Peyer's patch (tissue), 4 donors: ENCODE data around the gene IDH3B.

Source experiments
- POLR2A ChIP-seq, 2 donors: fragments of 450-650 bp; IDR thresholded peaks; one replicate each; pipeline ENCODE4 v1.5.1; 2017; ENCODE audit warnings: antibody characterized with exemption in 2 of 2, mild to moderate bottlenecking in 2 of 2, moderate library complexity in 2 of 2
- TF ChIP-seq, protein P1 (sequence below), 6 experiments: fragments of 450-650 bp in 4 of 6; fragments of 200-600 bp in 2 of 6; sonication (generic) in 1 of 6; IDR thresholded peaks; one replicate each; pipeline ENCODE4 v1.5.1; 2017 to 2019; ENCODE audit warnings: antibody characterized with exemption in 6 of 6, mild to moderate bottlenecking in 3 of 6, moderate library complexity in 1 of 6

DNA sequence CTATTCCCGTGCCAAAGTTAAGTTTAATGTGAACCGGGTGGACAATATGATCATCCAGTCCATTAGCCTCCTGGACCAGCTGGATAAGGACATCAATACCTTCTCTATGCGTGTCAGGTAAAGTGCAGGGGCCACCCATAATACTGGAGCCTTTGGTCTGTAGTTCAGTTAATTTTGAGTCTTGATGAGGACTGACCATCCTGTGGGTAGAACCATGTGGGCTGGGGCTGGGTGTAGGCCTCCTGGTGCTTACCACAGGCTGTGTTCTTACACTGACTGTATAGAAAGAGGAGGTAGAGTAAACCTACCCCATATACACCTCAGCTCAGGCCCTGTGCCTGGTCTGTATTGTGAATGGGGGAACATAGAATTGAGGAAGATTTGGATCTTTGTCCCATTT, 9.2 kb downstream of the IDH3B start:
- TF ChIP-seq, protein P1, sequence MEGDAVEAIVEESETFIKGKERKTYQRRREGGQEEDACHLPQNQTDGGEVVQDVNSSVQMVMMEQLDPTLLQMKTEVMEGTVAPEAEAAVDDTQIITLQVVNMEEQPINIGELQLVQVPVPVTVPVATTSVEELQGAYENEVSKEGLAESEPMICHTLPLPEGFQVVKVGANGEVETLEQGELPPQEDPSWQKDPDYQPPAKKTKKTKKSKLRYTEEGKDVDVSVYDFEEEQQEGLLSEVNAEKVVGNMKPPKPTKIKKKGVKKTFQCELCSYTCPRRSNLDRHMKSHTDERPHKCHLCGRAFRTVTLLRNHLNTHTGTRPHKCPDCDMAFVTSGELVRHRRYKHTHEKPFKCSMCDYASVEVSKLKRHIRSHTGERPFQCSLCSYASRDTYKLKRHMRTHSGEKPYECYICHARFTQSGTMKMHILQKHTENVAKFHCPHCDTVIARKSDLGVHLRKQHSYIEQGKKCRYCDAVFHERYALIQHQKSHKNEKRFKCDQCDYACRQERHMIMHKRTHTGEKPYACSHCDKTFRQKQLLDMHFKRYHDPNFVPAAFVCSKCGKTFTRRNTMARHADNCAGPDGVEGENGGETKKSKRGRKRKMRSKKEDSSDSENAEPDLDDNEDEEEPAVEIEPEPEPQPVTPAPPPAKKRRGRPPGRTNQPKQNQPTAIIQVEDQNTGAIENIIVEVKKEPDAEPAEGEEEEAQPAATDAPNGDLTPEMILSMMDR (IDR thresholded peaks at IDR 0.05) = no peak
- TF ChIP-seq POLR2A (IDR thresholded peaks at IDR 0.05) = no peak
